ENCODE results near the gene PPM1H. TPM values are rescaled to one million over a fixed set of nuclear protein-coding genes. Genes with fewer than 3 reads are reported as not detected.

PPM1H gene
- total and polyA plus RNA-seq, 10 of the 15 experiments (the other 5 are each of a cell fraction or from before 2014, with no cell fraction given) = 0.11 to 0.83 (median 0.49) TPM

GRCh38 chr12:62763312-62763711 is 171.6 kb downstream of the PPM1H start:
- no peak; the same call in 2 of the 3 replicates for ATAC-seq
- WGBS (ENCODE audit: insufficient coverage, insufficient replicate concordance, low lambda C conversion rate, missing lambda C conversion rate) = 96% methylated on average over 3 of the region's 3 CpGs
- Histone ChIP-seq H3K27ac (ENCODE audit: control insufficient read depth, insufficient read depth) (no peak overlapping the region), H3K36me3 (ENCODE audit: control insufficient read depth in 2 of 2, insufficient read depth in 2 of 2, low read length in 1 of 2) (no peaks in the 10 kb centered on the region), H3K79me2 (ENCODE audit: control insufficient read depth, insufficient read depth, low read length) (no peaks in the 10 kb centered on the region), H3K27me3 (replicated peaks in 1 of 2; ENCODE audit: control insufficient read depth in 2 of 2, insufficient read depth in 2 of 2, low read length in 1 of 2) (no peaks in the 10 kb centered on the region), H3K9ac (ENCODE audit: control insufficient read depth, insufficient read depth, low read length) (no peak overlapping the region), H3K4me2 (ENCODE audit: control insufficient read depth, insufficient read depth) (no peak overlapping the region), H3K4me3 (no peak overlapping the region), H2AFZ (ENCODE audit: control insufficient read depth, low read depth, low read length) (no peak overlapping the region), H4K20me1 (ENCODE audit: control insufficient read depth, insufficient read depth) (no peaks in the 10 kb centered on the region), H3K9me3 (replicated peaks; ENCODE audit: control insufficient read depth, insufficient read depth, low read length) (no peaks in the 10 kb centered on the region), H3K4me1 (ENCODE audit: control insufficient read depth, insufficient read depth, low read length) (peaks cover 4% of the 10 kb centered on the region)
- no peak for FAIRE-seq
- no TSS peak for BruUV-seq (replicated peaks)
- intact Hi-C loops (cut with micrococcal nuclease; ENCODE audit: unreplicated experiment) = no loop called here
- no peak for DNase-seq (ENCODE audit: low read depth, low spot score)
- ChIA-PET POLR2A (interaction anchor here (0.6 to 1.1 kb wide), 2 partner anchors 15 to 135 kb away, joined by 3 to 8 read pairs; no protein-coding TSS in a partner anchor), SMC1A (ENCODE audit: uncharacterized antibody, unreplicated experiment) (interaction anchor here (0.7 to 1.0 kb wide), 3 partner anchors 17 to 135 kb away, joined by 3 to 4 read pairs (median 3); no protein-coding TSS in a partner anchor), RAD21 (ENCODE audit: unreplicated experiment) (interaction anchor here (0.6 to 1.8 kb wide), 3 partner anchors 68 to 160 kb away, joined by 3 to 4 read pairs (median 3); no protein-coding TSS in a partner anchor), CTCF (interaction anchor here (0.9 kb wide), 1 partner anchor 157 kb away, joined by 4 read pairs; no protein-coding TSS in a partner anchor)
- in situ Hi-C loops (cut with MboI) = no loop called here
- TF ChIP-seq IKZF2 (IDR thresholded peaks at IDR 0.05) (no peak), MTA2 (IDR thresholded peaks at IDR 0.05; ENCODE audit: low read depth) (peak; percentile 76; the same call in 1 of the 2 replicates), FOS (IDR thresholded peaks at IDR 0.05; ENCODE audit: borderline replicate concordance, extremely low read depth, insufficient read length) (no peak), TCF3 (IDR thresholded peaks at IDR 0.05; ENCODE audit: borderline replicate concordance, insufficient read depth, low read depth, low read length) (no peak), BHLHE40 (IDR thresholded peaks at IDR 0.05; ENCODE audit: borderline replicate concordance in 1 of 2, low read depth in 2 of 2, low read length in 1 of 2) (peak in 1 of 2 experiments; percentile 24; a peak in 1 of 4 replicates), ZBTB4 (CRISPR knock-in tag; IDR thresholded peaks at IDR 0.05) (no peak), SMARCA5 (IDR thresholded peaks at IDR 0.05) (no peak), CHD4 (IDR thresholded peaks at IDR 0.05) (no peak)

All from GM12878 (cell line).